Body of pancreas (tissue), 4 donors: ENCODE measurements around the gene KCNA10. TPM values are rescaled to one million over a fixed set of nuclear protein-coding genes. Genes with fewer than 3 reads are reported as not detected.

Experiments
- ATAC-seq: fragments of 150-250 bp; one replicate; pipeline ENCODE4 v1.9.1; 2016
- DNase-seq, 4 donors: peaks; one replicate each; pipeline ENCODE4 v3.0.0-alpha.2; 2019
- H3K27ac ChIP-seq, 4 donors: fragments of 200-600 bp; sonication (generic); 1 replicate in 3 of 4; 2 replicates in 1 of 4; pipeline versions ENCODE4 v1.5.1 to v1.6.1; 2016 to 2019; ENCODE audit warnings: mild to moderate bottlenecking in 1 of 4, mixed read lengths in 1 of 4, moderate library complexity in 1 of 4
- H3K27me3 ChIP-seq, 2 donors: fragments of 200-600 bp; sonication (generic); one replicate each; pipeline ENCODE4 v1.6.0; 2016; ENCODE audit warnings: mild to moderate bottlenecking in 1 of 2
- H3K36me3 ChIP-seq, 2 donors: fragments of 200-600 bp; sonication (generic); replicated peaks in 1 of 2; 2 replicates each; pipeline ENCODE4 v1.5.1; 2016; ENCODE audit warnings: low read depth in 2 of 2; ENCODE audit not compliant: insufficient read depth in 1 of 2
- H3K4me1 ChIP-seq: fragments of 200-600 bp; sonication (generic); one replicate; pipeline ENCODE4 v1.6.0; 2016
- H3K4me3 ChIP-seq, 2 donors: fragments of 200-600 bp; sonication (generic); 1 replicate in 1 of 2; 2 replicates in 1 of 2; pipeline ENCODE4 v1.5.1; 2016 to 2019
- H3K9me3 ChIP-seq, 3 donors: fragments of 200-600 bp; sonication (generic); 1 replicate in 2 of 3; 2 replicates in 1 of 3; pipeline ENCODE4 v1.5.1; 2016
- CTCF ChIP-seq, 7 experiments: fragments of 450-650 bp in 4 of 7; fragments of 200-600 bp in 3 of 7; sonication (generic) in 3 of 7; IDR thresholded peaks; one replicate each; pipeline ENCODE4 v1.5.1; 2016 to 2019; ENCODE audit warnings: antibody characterized with exemption in 7 of 7
- POLR2A ChIP-seq, 3 donors: fragments of 450-650 bp; IDR thresholded peaks; one replicate each; pipeline ENCODE4 v1.6.1; 2016; ENCODE audit warnings: antibody characterized with exemption in 3 of 3, mild to moderate bottlenecking in 2 of 3
- WGBS, 2 donors: methylation state at CpG; one replicate each; pipeline ENCODE4 v1.1.5; 2017; 5-methylcytosine and 5-hydroxymethylcytosine counted together
- intact Hi-C: fragments of 100-400 bp; cut with DNase I; formaldehyde crosslinking; loops from one replicate; pipeline ENCODE4 v1.15.1; 2023
- total RNA-seq, 2 donors: library from RNA; depleted of rRNA; stranded (reverse); fragments of >200 nt; gene quantifications; one replicate each; pipeline ENCODE4 v1.1.0, GENCODE V29; 2016

Gene KCNA10
- total RNA-seq, 2 donors from 2014 or later: not detected

- intact Hi-C loops: no loop called here
Measured at GRCh38 chr1:110490791-110491451, 28.1 kb downstream of the KCNA10 start.

GRCh38 chr1:110489973-110490542 lies 28.9 kb downstream of the KCNA10 start:
- TF ChIP-seq CTCF (IDR thresholded peaks at IDR 0.05) (no peak), POLR2A (IDR thresholded peaks at IDR 0.05) (no peak)
- Histone ChIP-seq H3K36me3 (no peaks in the 10 kb centered on the region), H3K4me3 (no peak overlapping the region), H3K27me3 (no peaks in the 10 kb centered on the region), H3K27ac (no peak overlapping the region), H3K9me3 (no peaks in the 10 kb centered on the region), H3K4me1 (peaks cover 4% of the 10 kb centered on the region)
- DNase-seq (no peak), ATAC-seq (no peak)
- intact Hi-C loops: loop anchor here (10.0 kb wide), 1 partner anchor 75 kb away; no protein-coding TSS in a partner anchor
- WGBS, 2 donors: 77 to 84% methylated on average over 12 to 14 of the region's 14 CpGs

More at GRCh38 chr1:110490791-110491451, 28.1 kb downstream of the KCNA10 start:
- H3K36me3 ChIP-seq: no peaks in the 10 kb centered on the region
- H3K9me3 ChIP-seq: no peaks in the 10 kb centered on the region
- no peak for DNase-seq
- TF ChIP-seq POLR2A (IDR thresholded peaks at IDR 0.05) (no peak), CTCF (IDR thresholded peaks at IDR 0.05) (no peak)
- H3K27ac ChIP-seq: no peak overlapping the region
- no peak overlapping the region for H3K4me3 ChIP-seq
- no peak for ATAC-seq
- 53 to 71% methylated on average over 11 of the region's 11 CpGs for WGBS, 2 donors
- H3K27me3 ChIP-seq: no peaks in the 10 kb centered on the region
- peaks cover 4% of the 10 kb centered on the region for H3K4me1 ChIP-seq

GRCh38 chr1:110489406-110489805 lies 29.6 kb downstream of the KCNA10 start:
- Histone ChIP-seq H3K27me3 (no peaks in the 10 kb centered on the region), H3K27ac (no peak overlapping the region), H3K36me3 (no peaks in the 10 kb centered on the region), H3K9me3 (no peaks in the 10 kb centered on the region), H3K4me1 (peaks cover 4% of the 10 kb centered on the region), H3K4me3 (no peak overlapping the region)
- no peak for DNase-seq
- no peak for ATAC-seq
- intact Hi-C loops: loop anchor here (10.0 kb wide), 1 partner anchor 75 kb away; no protein-coding TSS in a partner anchor
- WGBS, 2 donors: 80 to 82% methylated on average over 8 to 15 of the region's 15 CpGs
- TF ChIP-seq CTCF (IDR thresholded peaks at IDR 0.05): no peak
- TF ChIP-seq POLR2A (IDR thresholded peaks at IDR 0.05): no peak

- peaks cover 4% of the 10 kb centered on the region for H3K4me1 ChIP-seq
- ATAC-seq (no peak), DNase-seq (no peak)
- no peaks in the 10 kb centered on the region for H3K27me3 ChIP-seq
- no peak overlapping the region for H3K4me3 ChIP-seq
- 65% methylated on average over 3 of the region's 3 CpGs for WGBS, 2 donors
- no peak overlapping the region for H3K27ac ChIP-seq
- intact Hi-C loops: loop anchor here (10.0 kb wide), 1 partner anchor 74 kb away; no protein-coding TSS in a partner anchor
- H3K9me3 ChIP-seq: no peaks in the 10 kb centered on the region
- TF ChIP-seq POLR2A (IDR thresholded peaks at IDR 0.05) (no peak), CTCF (IDR thresholded peaks at IDR 0.05) (no peak)
- no peaks in the 10 kb centered on the region for H3K36me3 ChIP-seq
Measured at GRCh38 chr1:110488867-110489266, 30.1 kb downstream of the KCNA10 start.
